ENCODE data around the gene TSPAN1. TPM values are rescaled to one million over a fixed set of nuclear protein-coding genes. Genes with fewer than 3 reads are reported as not detected.

TSPAN1 gene
- total RNA-seq, 2 donors from 2014 or later, result not detected

- Histone ChIP-seq H3K27me3 (ENCODE audit: control insufficient read depth, insufficient read depth, low read length, poor library complexity, severe bottlenecking) (no peaks in the 10 kb centered on the region), H3K4me3 (ENCODE audit: low read length) (no peak overlapping the region), H3K9me3 (ENCODE audit: control insufficient read depth, low read length) (no peaks in the 10 kb centered on the region), H3K36me3 (ENCODE audit: control insufficient read depth, insufficient read depth, low read length) (no peaks in the 10 kb centered on the region), H3K4me1 (ENCODE audit: control insufficient read depth, insufficient read depth, low read length) (no peaks in the 10 kb centered on the region), H3K9ac (ENCODE audit: extremely low read depth, low read length, poor library complexity, severe bottlenecking) (no peak overlapping the region), H3K27ac (ENCODE audit: low read depth, low read length) (no peak overlapping the region)
- Mint-ChIP-seq H3K36me3 (ENCODE audit: low read depth) (no peaks in the 10 kb centered on the region), H3K27ac (no peak overlapping the region), H3K27me3 (ENCODE audit: insufficient read depth) (peaks cover 10% of the 10 kb centered on the region), H3K4me1 (peaks cover 6% of the 10 kb centered on the region), H3K9me3 (no peaks in the 10 kb centered on the region), H3K4me3 (no peak overlapping the region)
- WGBS, 2 experiments (ENCODE audit: insufficient coverage in 1 of 2, insufficient read length in 1 of 2), result 35 to 40% methylated on average over 7 to 10 of the region's 10 CpGs
- peak; percentile 95 for TF ChIP-seq CTCF (conservative IDR thresholded peaks at IDR 0.05)
- peak; percentile 94 for DNase-seq
These were observed 4.5 kb downstream of the TSPAN1 start for GRCh38 chr1:46179138-46180081.

DNA sequence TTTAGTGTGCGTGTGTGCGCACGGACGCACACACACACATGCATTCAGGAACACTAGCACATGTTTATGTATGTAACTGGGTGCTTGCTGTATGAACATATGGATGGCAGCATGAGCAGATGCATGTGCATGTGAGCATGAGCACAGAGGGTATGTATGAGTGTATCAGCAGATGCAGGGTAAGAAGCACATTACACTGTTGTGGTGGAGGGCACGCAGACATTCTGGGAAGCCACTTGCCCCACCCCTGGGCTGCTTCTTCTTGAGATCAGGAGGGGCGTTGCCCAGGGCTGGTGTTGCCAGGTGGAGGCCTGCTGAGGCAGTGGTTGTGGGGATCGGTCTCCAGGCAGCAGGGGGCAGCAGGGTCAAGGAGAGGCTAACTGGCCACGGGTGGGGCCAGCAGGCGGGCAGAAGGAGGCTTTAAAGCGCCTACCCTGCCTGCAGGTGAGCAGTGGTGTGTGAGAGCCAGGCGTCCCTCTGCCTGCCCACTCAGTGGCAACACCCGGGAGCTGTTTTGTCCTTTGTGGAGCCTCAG, 5.3 kb downstream of the TSPAN1 start:
- H3K4me3 Mint-ChIP-seq, result no peak overlapping the region
- 63 to 97% methylated on average over 4 to 12 of the region's 12 CpGs for WGBS, 2 experiments (ENCODE audit: insufficient coverage in 1 of 2, insufficient read length in 1 of 2)

More for the DNA sequence above, 5.3 kb downstream of the TSPAN1 start:
- Histone ChIP-seq H3K4me1 (ENCODE audit: control insufficient read depth, insufficient read depth, low read length) (no peaks in the 10 kb centered on the region), H3K27me3 (ENCODE audit: control insufficient read depth, insufficient read depth, low read length, poor library complexity, severe bottlenecking) (no peaks in the 10 kb centered on the region), H3K27ac (ENCODE audit: low read depth, low read length) (no peak overlapping the region), H3K4me3 (ENCODE audit: low read length) (no peak overlapping the region), H3K36me3 (ENCODE audit: control insufficient read depth, insufficient read depth, low read length) (no peaks in the 10 kb centered on the region), H3K9me3 (ENCODE audit: control insufficient read depth, low read length) (no peaks in the 10 kb centered on the region), H3K9ac (ENCODE audit: extremely low read depth, low read length, poor library complexity, severe bottlenecking) (no peak overlapping the region)
- TF ChIP-seq CTCF (conservative IDR thresholded peaks at IDR 0.05), result peak; percentile 64
- peak; percentile 92 for DNase-seq
- Mint-ChIP-seq H3K36me3 (ENCODE audit: low read depth) (no peaks in the 10 kb centered on the region), H3K4me1 (peaks cover 6% of the 10 kb centered on the region), H3K27ac (no peak overlapping the region), H3K9me3 (no peaks in the 10 kb centered on the region), H3K27me3 (ENCODE audit: insufficient read depth) (peaks cover 10% of the 10 kb centered on the region)

All from endodermal cell (in vitro differentiated cells).